ENCODE measurements around the gene TMPRSS3. TPM values are rescaled to one million over a fixed set of nuclear protein-coding genes. Genes with fewer than 3 reads are reported as not detected.
A peak's percentile ranks its signal among the peaks of the same experiment; 100 is the strongest.

TMPRSS3 gene
- total and polyA plus RNA-seq, 7 experiments from 2014 or later, result 0.11 to 7.6 (median 1.5) TPM

GRCh38 chr21:42431196-42431595 lies 35.3 kb upstream of the TMPRSS3 start:
- H3K4me3 ChIP-seq (ENCODE audit: low read length), result no peak overlapping the region
- H3K27ac Mint-ChIP-seq, result peak overlapping the region in 2 of 9 donors; percentile 14 to 62
- DNase-seq (no peak), ATAC-seq (no peak)
- H3K36me3 ChIP-seq (ENCODE audit: control insufficient read depth in 2 of 3, insufficient read depth in 3 of 3, low read length in 3 of 3), result peaks cover 57 to 93% (median 63%) of the 10 kb centered on the region in 3 experiments
- ChIA-PET POLR2A (interaction anchor here (1.2 to 4.1 kb wide), 2 partner anchors 27 to 43 kb away, joined by 4 to 14 read pairs; partner anchors contain the start of gene UBASH3A), CTCF (no interaction called here)
- no peak overlapping the region for H3K4me3 Mint-ChIP-seq
- no peaks in the 10 kb centered on the region for H3K27me3 ChIP-seq (ENCODE audit: control insufficient read depth in 2 of 2, insufficient read depth in 2 of 2, low read length in 2 of 2)
- peaks cover 26 to 85% (median 56%) of the 10 kb centered on the region in 5 donors for H3K36me3 Mint-ChIP-seq
- peaks cover 0 to 7% (median 0%) of the 10 kb centered on the region in 11 donors for H3K9me3 Mint-ChIP-seq
- peaks cover 30 to 66% (median 51%) of the 10 kb centered on the region in 7 donors for H3K4me1 Mint-ChIP-seq
- no peak overlapping the region for H3K27ac ChIP-seq (ENCODE audit: low read depth, low read length)
- peaks cover 14 to 28% of the 10 kb centered on the region in 2 donors for H3K4me1 ChIP-seq (ENCODE audit: control insufficient read depth in 2 of 2, insufficient read depth in 2 of 2, low read length in 2 of 2)
- intact Hi-C loops (cut with micrococcal nuclease), result loop anchor here in 1 of 2 donors (10.0 kb wide), 1 partner anchor 86 kb away; no protein-coding TSS in a partner anchor
- no peaks in the 10 kb centered on the region for H3K9me3 ChIP-seq (ENCODE audit: control insufficient read depth in 2 of 3, low read length in 3 of 3)
- no peaks in the 10 kb centered on the region for H3K27me3 Mint-ChIP-seq

DNA sequence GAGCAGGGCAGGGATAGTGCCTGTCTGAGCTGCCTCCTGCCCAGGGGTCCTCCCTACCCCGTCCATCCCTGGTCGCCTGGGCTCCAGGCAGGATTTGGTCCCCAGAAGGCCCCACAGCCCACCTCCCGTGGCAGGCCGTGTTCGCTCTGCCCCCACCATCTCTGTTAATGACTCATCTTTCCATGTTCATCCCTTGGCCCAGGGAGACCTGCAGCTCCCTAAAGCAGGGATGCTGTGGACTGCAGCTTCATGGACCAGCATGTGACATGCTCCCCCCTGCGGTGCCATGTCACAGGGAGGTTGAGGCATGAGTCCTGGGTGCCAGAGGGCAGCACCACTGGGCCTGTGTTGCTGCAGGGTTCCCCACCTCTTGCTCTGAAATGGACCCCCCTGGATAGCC lies 34.7 kb upstream of the TMPRSS3 start:
- CTCF ChIA-PET, result no interaction called here
- DNase-seq, result no peak
- intact Hi-C loops (cut with micrococcal nuclease), result loop anchor here in 1 of 2 donors (10.0 kb wide), 1 partner anchor 86 kb away; no protein-coding TSS in a partner anchor
- peaks cover 29 to 83% (median 52%) of the 10 kb centered on the region in 5 donors for H3K36me3 Mint-ChIP-seq
- H3K27ac Mint-ChIP-seq, result no peak overlapping the region
- no peaks in the 10 kb centered on the region for H3K9me3 ChIP-seq (ENCODE audit: control insufficient read depth in 2 of 3, low read length in 3 of 3)
- no peak overlapping the region for H3K27ac ChIP-seq (ENCODE audit: low read depth, low read length)
- H3K9me3 Mint-ChIP-seq, result peaks cover 0 to 7% (median 0%) of the 10 kb centered on the region in 11 donors
- no peak overlapping the region for H3K4me3 ChIP-seq (ENCODE audit: low read length)
- no peak overlapping the region for H3K4me3 Mint-ChIP-seq
- peaks cover 54 to 91% (median 59%) of the 10 kb centered on the region in 3 experiments for H3K36me3 ChIP-seq (ENCODE audit: control insufficient read depth in 2 of 3, insufficient read depth in 3 of 3, low read length in 3 of 3)
- H3K4me1 ChIP-seq (ENCODE audit: control insufficient read depth in 2 of 2, insufficient read depth in 2 of 2, low read length in 2 of 2), result peaks cover 21 to 34% of the 10 kb centered on the region in 2 donors
- H3K4me1 Mint-ChIP-seq, result peaks cover 30 to 66% (median 51%) of the 10 kb centered on the region in 7 donors
- POLR2A ChIA-PET, result interaction anchor here (0.6 to 4.1 kb wide), 2 partner anchors 27 to 350 kb away, joined by 3 to 14 read pairs; partner anchors contain the start of gene UBASH3A
- ATAC-seq, result no peak
- no peaks in the 10 kb centered on the region for H3K27me3 ChIP-seq (ENCODE audit: control insufficient read depth in 2 of 2, insufficient read depth in 2 of 2, low read length in 2 of 2)
- H3K27me3 Mint-ChIP-seq, result peaks cover 0 to 3% (median 0%) of the 10 kb centered on the region in 5 donors

DNA sequence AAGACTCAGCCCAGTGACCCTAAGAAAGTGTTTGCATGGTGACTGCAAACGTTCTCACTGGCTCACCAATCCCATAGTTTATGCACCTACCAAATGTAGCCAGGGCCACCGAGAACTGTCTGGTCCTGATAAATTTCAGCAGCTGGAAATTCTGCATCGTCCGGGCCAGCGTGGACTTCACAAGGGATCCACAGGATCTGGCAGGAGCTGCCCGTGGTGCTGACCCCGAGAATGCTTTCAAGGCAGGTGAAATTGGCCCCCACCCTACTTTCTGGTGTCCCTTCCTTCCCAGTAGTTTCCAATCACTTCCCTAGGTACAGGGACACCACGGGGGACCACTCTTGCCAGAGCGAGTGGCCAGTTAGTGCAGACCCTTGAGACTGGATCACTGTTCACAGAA lies 34.0 kb upstream of the TMPRSS3 start:
- peaks cover 30 to 66% (median 51%) of the 10 kb centered on the region in 7 donors for H3K4me1 Mint-ChIP-seq
- POLR2A ChIA-PET, result interaction anchor here (0.9 to 4.1 kb wide), 2 partner anchors 26 to 36 kb away, joined by 4 to 14 read pairs; partner anchors contain the start of gene UBASH3A

DNA sequence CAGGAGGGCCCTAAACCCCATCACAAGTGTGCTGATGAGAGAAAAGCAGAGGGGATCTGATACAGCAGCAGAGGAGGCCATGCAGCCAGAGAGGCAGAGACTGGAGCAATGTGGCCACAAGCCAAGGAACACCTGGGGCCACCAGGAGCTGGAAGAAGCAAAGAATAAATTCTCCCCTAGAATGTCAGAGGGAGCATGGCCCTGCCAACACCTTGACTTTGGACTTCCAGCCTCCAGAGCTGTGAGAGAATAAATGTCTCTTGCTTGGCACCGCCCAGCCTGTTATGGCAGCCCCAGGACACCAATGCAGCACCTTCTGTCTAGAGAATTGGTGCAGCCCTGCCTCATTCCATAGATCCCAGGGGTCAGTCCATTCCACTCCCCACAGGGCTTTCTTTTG lies 33.2 kb upstream of the TMPRSS3 start:
- Histone ChIP-seq H3K27me3 (ENCODE audit: control insufficient read depth in 2 of 2, insufficient read depth in 2 of 2, low read length in 2 of 2) (no peaks in the 10 kb centered on the region), H3K9me3 (ENCODE audit: control insufficient read depth in 2 of 3, low read length in 3 of 3) (no peaks in the 10 kb centered on the region), H3K4me1 (ENCODE audit: control insufficient read depth in 2 of 2, insufficient read depth in 2 of 2, low read length in 2 of 2) (peaks cover 33 to 34% of the 10 kb centered on the region in 2 donors), H3K36me3 (ENCODE audit: control insufficient read depth in 2 of 3, insufficient read depth in 3 of 3, low read length in 3 of 3) (peaks cover 44 to 78% (median 47%) of the 10 kb centered on the region in 3 experiments), H3K27ac (ENCODE audit: low read depth, low read length) (no peak overlapping the region), H3K4me3 (ENCODE audit: low read length) (no peak overlapping the region)
- peaks cover 0 to 7% (median 0%) of the 10 kb centered on the region in 11 donors for H3K9me3 Mint-ChIP-seq
- intact Hi-C loops (cut with micrococcal nuclease), result loop anchor here in 1 of 2 donors (5.0 to 10.0 kb wide), 2 partner anchors 37 to 424 kb away; no protein-coding TSS in a partner anchor
- peaks cover 0 to 6% (median 0%) of the 10 kb centered on the region in 5 donors for H3K27me3 Mint-ChIP-seq
- peaks cover 16 to 82% (median 43%) of the 10 kb centered on the region in 5 donors for H3K36me3 Mint-ChIP-seq
- DNase-seq, result no peak
- ChIA-PET POLR2A (interaction anchor here (0.9 to 4.1 kb wide), 2 partner anchors 25 to 35 kb away, joined by 4 to 14 read pairs; partner anchors contain the start of gene UBASH3A), CTCF (interaction anchor here (1.2 to 1.4 kb wide), 3 partner anchors 21 to 47 kb away, joined by 3 to 5 read pairs (median 4); partner anchors contain the start of gene UBASH3A)
- no peak for ATAC-seq
- peaks cover 23 to 66% (median 51%) of the 10 kb centered on the region in 7 donors for H3K4me1 Mint-ChIP-seq
- H3K27ac Mint-ChIP-seq, result peak overlapping the region in 2 of 9 donors; percentile 40 to 50
- H3K4me3 Mint-ChIP-seq, result peak overlapping the region in 2 of 10 donors; percentile 7 to 16

More for the DNA sequence above, 34.0 kb upstream of the TMPRSS3 start:
- Histone ChIP-seq H3K27me3 (ENCODE audit: control insufficient read depth in 2 of 2, insufficient read depth in 2 of 2, low read length in 2 of 2) (no peaks in the 10 kb centered on the region), H3K9me3 (ENCODE audit: control insufficient read depth in 2 of 3, low read length in 3 of 3) (no peaks in the 10 kb centered on the region), H3K36me3 (ENCODE audit: control insufficient read depth in 2 of 3, insufficient read depth in 3 of 3, low read length in 3 of 3) (peaks cover 49 to 85% (median 52%) of the 10 kb centered on the region in 3 experiments), H3K27ac (ENCODE audit: low read depth, low read length) (no peak overlapping the region), H3K4me3 (ENCODE audit: low read length) (no peak overlapping the region), H3K4me1 (ENCODE audit: control insufficient read depth in 2 of 2, insufficient read depth in 2 of 2, low read length in 2 of 2) (peaks cover 25 to 34% of the 10 kb centered on the region in 2 donors)
- Mint-ChIP-seq H3K9me3 (peaks cover 0 to 7% (median 0%) of the 10 kb centered on the region in 11 donors), H3K27ac (peak overlapping the region in 1 of 9 donors; percentile 19), H3K36me3 (peaks cover 25 to 83% (median 52%) of the 10 kb centered on the region in 5 donors), H3K27me3 (peaks cover 0 to 6% (median 0%) of the 10 kb centered on the region in 5 donors), H3K4me3 (no peak overlapping the region)
- ATAC-seq (no peak), DNase-seq (no peak)
- intact Hi-C loops (cut with micrococcal nuclease), result loop anchor here in 1 of 2 donors (5.0 to 10.0 kb wide), 3 partner anchors 38 to 425 kb away; no protein-coding TSS in a partner anchor
- CTCF ChIA-PET, result no interaction called here

- CTCF ChIA-PET, result interaction anchor here (1.2 to 1.4 kb wide), 3 partner anchors 22 to 45 kb away, joined by 3 to 5 read pairs (median 4); partner anchors contain the start of gene UBASH3A
- Mint-ChIP-seq H3K9me3 (peaks cover 0 to 7% (median 0%) of the 10 kb centered on the region in 11 donors), H3K4me1 (peaks cover 32 to 67% (median 59%) of the 10 kb centered on the region in 7 donors), H3K4me3 (no peak overlapping the region), H3K27ac (peak overlapping the region in 3 of 9 donors; percentile 8 to 74 (median 24)), H3K27me3 (peaks cover 0 to 6% (median 0%) of the 10 kb centered on the region in 5 donors), H3K36me3 (peaks cover 13 to 82% (median 41%) of the 10 kb centered on the region in 5 donors)
- H3K27ac ChIP-seq (ENCODE audit: low read depth, low read length), result peak overlapping the region; percentile 7
- no peaks in the 10 kb centered on the region for H3K9me3 ChIP-seq (ENCODE audit: control insufficient read depth in 2 of 3, low read length in 3 of 3)
- no peaks in the 10 kb centered on the region for H3K27me3 ChIP-seq (ENCODE audit: control insufficient read depth in 2 of 2, insufficient read depth in 2 of 2, low read length in 2 of 2)
- intact Hi-C loops (cut with micrococcal nuclease), result loop anchor here in 1 of 2 donors (5.0 to 10.0 kb wide), 2 partner anchors 36 to 423 kb away; no protein-coding TSS in a partner anchor
- DNase-seq, result no peak
- H3K36me3 ChIP-seq (ENCODE audit: control insufficient read depth in 2 of 3, insufficient read depth in 3 of 3, low read length in 3 of 3), result peaks cover 38 to 75% (median 43%) of the 10 kb centered on the region in 3 experiments
- POLR2A ChIA-PET, result interaction anchor here (1.0 to 4.1 kb wide), 2 partner anchors 24 to 36 kb away, joined by 3 to 14 read pairs; partner anchors contain the start of gene UBASH3A
- H3K4me1 ChIP-seq (ENCODE audit: control insufficient read depth in 2 of 2, insufficient read depth in 2 of 2, low read length in 2 of 2), result peaks cover 44 to 45% of the 10 kb centered on the region in 2 donors
- ATAC-seq, result no peak
- no peak overlapping the region for H3K4me3 ChIP-seq (ENCODE audit: low read length)
Measured at GRCh38 chr21:42427809-42428419, 32.1 kb upstream of the TMPRSS3 start.

Data from naive thymus-derived CD4-positive, alpha-beta T cell (primary cell).